Renal pelvis (tissue), 12 donors: ENCODE results near the gene GUCD1. TPM values are rescaled to one million over a fixed set of nuclear protein-coding genes. Genes with fewer than 3 reads are reported as not detected.
A peak's percentile ranks its signal among the peaks of the same experiment; 100 is the strongest.
"Not testable (repeated sequence)": the region's sequence is repeated elsewhere in the genome, so short reads cannot be mapped to it uniquely, and the experiment has no call there.

Experiments used
- DNase-seq: peaks from one replicate; pipeline ENCODE4 v3.0.0-alpha.2; 2013
- long read RNA-seq, 16 experiments: transcript quantifications; one replicate each; lab custom pipeline, GENCODE V29; 2026
- polyA plus RNA-seq, 3 donors: library from polyadenylated mRNA; unstranded; fragments of 120-200 nt; gene quantifications; one replicate each; pipeline ENCODE4 v1.2.1, GENCODE V29; 2013; ENCODE audit not compliant: insufficient read length in 3 of 3

The GUCD1 gene
- polyA plus RNA-seq, result 10 to 100 TPM; 89.2 to 95.4 (median 91.4) TPM
- long read RNA-seq, donor 1, transcript GUCD1-206 (6 exons, 3,613 nt), result major isoform, 6 of 49 reads
- long read RNA-seq, donor 1, partial matches to known transcripts, result 40 of 49 reads
- long read RNA-seq, donor 1, other reads (novel, unspliced or antisense), result 0 of 49 reads
- long read RNA-seq, donor 2, transcript GUCD1-206 (6 exons, 3,613 nt), result major isoform, 5 of 14 reads
- long read RNA-seq, donor 2, partial matches to known transcripts, result 6 of 14 reads
- long read RNA-seq, donor 2, other reads (novel, unspliced or antisense), result 0 of 14 reads
- long read RNA-seq, donor 3, transcript GUCD1-206 (6 exons, 3,613 nt), result major isoform, 5 of 48 reads
- long read RNA-seq, donor 3, partial matches to known transcripts, result 40 of 48 reads
- long read RNA-seq, donor 3, other reads (novel, unspliced or antisense), result 0 of 48 reads
- long read RNA-seq, donor 4, partial matches to known transcripts, result 49 of 58 reads
- long read RNA-seq, donor 4, other reads (novel, unspliced or antisense), result 0 of 58 reads
- long read RNA-seq, donor 5, partial matches to known transcripts, result 8 of 16 reads
- long read RNA-seq, donor 5, other reads (novel, unspliced or antisense), result 0 of 16 reads
- long read RNA-seq, donor 6, transcript GUCD1-206 (6 exons, 3,613 nt), result major isoform, 8 of 89 reads
- long read RNA-seq, donor 6, partial matches to known transcripts, result 76 of 89 reads
- long read RNA-seq, donor 6, other reads (novel, unspliced or antisense), result 0 of 89 reads
- long read RNA-seq, donor 7, transcript GUCD1-206 (6 exons, 3,613 nt), result major isoform, 10 of 41 reads
- long read RNA-seq, donor 7, partial matches to known transcripts, result 23 of 41 reads
- long read RNA-seq, donor 7, other reads (novel, unspliced or antisense), result 0 of 41 reads
- long read RNA-seq, donor 8, transcript GUCD1-206 (6 exons, 3,613 nt), result major isoform, 5 of 7 reads
- long read RNA-seq, donor 8, partial matches to known transcripts, result 0 of 7 reads
- long read RNA-seq, donor 8, other reads (novel, unspliced or antisense), result 0 of 7 reads
- long read RNA-seq, donor 9, transcript GUCD1-206 (6 exons, 3,613 nt), result major isoform, 19 of 107 reads
- long read RNA-seq, donor 9, partial matches to known transcripts, result 80 of 107 reads
- long read RNA-seq, donor 9, other reads (novel, unspliced or antisense), result 0 of 107 reads
- long read RNA-seq, donor 10, transcript GUCD1-212 (2 exons, 510 nt), result minor isoform, 9 of 36 reads
- long read RNA-seq, donor 10, transcript GUCD1-206 (6 exons, 3,613 nt), result major isoform, 11 of 36 reads
- long read RNA-seq, donor 10, partial matches to known transcripts, result 14 of 36 reads
- long read RNA-seq, donor 10, other reads (novel, unspliced or antisense), result 0 of 36 reads
- long read RNA-seq, donor 11, partial matches to known transcripts, result 111 of 249 reads
- long read RNA-seq, donor 11, other reads (novel, unspliced or antisense), result 133 of 249 reads
- long read RNA-seq, donor 12, transcript GUCD1-206 (6 exons, 3,613 nt), result major isoform, 20 of 37 reads
- long read RNA-seq, donor 12, partial matches to known transcripts, result 12 of 37 reads
- long read RNA-seq, donor 12, other reads (novel, unspliced or antisense), result 0 of 37 reads
- long read RNA-seq, donor 13, partial matches to known transcripts, result 5 of 10 reads
- long read RNA-seq, donor 13, other reads (novel, unspliced or antisense), result 0 of 10 reads
- long read RNA-seq, donor 14, transcript GUCD1-206 (6 exons, 3,613 nt), result major isoform, 5 of 109 reads
- long read RNA-seq, donor 14, partial matches to known transcripts, result 95 of 109 reads
- long read RNA-seq, donor 14, other reads (novel, unspliced or antisense), result 0 of 109 reads
- long read RNA-seq, donor 15, transcript GUCD1-206 (6 exons, 3,613 nt), result major isoform, 8 of 103 reads
- long read RNA-seq, donor 15, partial matches to known transcripts, result 82 of 103 reads
- long read RNA-seq, donor 15, other reads (novel, unspliced or antisense), result 5 of 103 reads
- long read RNA-seq, donor 16, transcript GUCD1-206 (6 exons, 3,613 nt), result major isoform, 12 of 508 reads
- long read RNA-seq, donor 16, partial matches to known transcripts, result 220 of 508 reads
- long read RNA-seq, donor 16, other reads (novel, unspliced or antisense), result 267 of 508 reads

- DNase-seq, result peak; percentile 31
Measured at GRCh38 chr22:24554313-24555164, at the start of gene GUCD1. Gene GUCD1 (minus strand): TSS chr22:24555138. CDS start chr22:24554991, 147 bp downstream.

GRCh38 chr22:24603770-24604629 lies 49.1 kb upstream of the GUCD1 start:
- DNase-seq, result not testable (repeated sequence)

GRCh38 chr22:24602847-24603769 lies 48.2 kb upstream of the GUCD1 start, which contains the start of gene GGT1:
Gene GGT1 (plus strand): TSS chr22:24603193. CDS start chr22:24611082, 7,889 bp downstream.
- DNase-seq, result not testable (repeated sequence)

GRCh38 chr22:24602105-24602749 lies 47.3 kb upstream of the GUCD1 start:
- not testable (repeated sequence) for DNase-seq

GRCh38 chr22:24601217-24602104 lies 46.5 kb upstream of the GUCD1 start:
- no peak for DNase-seq

GRCh38 chr22:24599958-24600715 lies 45.2 kb upstream of the GUCD1 start:
- DNase-seq, result not testable (repeated sequence)

- no peak for DNase-seq
Measured at GRCh38 chr22:24599514-24599913, 44.6 kb upstream of the GUCD1 start.

- DNase-seq, result not testable (repeated sequence)
Measured at GRCh38 chr22:24597076-24597475, 42.1 kb upstream of the GUCD1 start.

GRCh38 chr22:24595863-24596262 lies 40.9 kb upstream of the GUCD1 start:
- no peak for DNase-seq

- no peak for DNase-seq
Measured at GRCh38 chr22:24595228-24595627, 40.3 kb upstream of the GUCD1 start.

- no peak for DNase-seq
Measured at GRCh38 chr22:24594569-24595120, 39.7 kb upstream of the GUCD1 start.

GRCh38 chr22:24593836-24594568 lies 39.1 kb upstream of the GUCD1 start:
- no peak for DNase-seq

GRCh38 chr22:24593559-24593835 lies 38.6 kb upstream of the GUCD1 start:
- DNase-seq, result not testable (repeated sequence)
